ENCODE data around the gene PTX4.
A peak's percentile ranks its signal among the peaks of the same experiment; 100 is the strongest.

The PTX4 gene

GRCh38 chr16:1499756-1500464 is 11.2 kb upstream of the PTX4 start:
- no peak for DNase-seq

GRCh38 chr16:1498899-1499676 is 10.3 kb upstream of the PTX4 start:
- DNase-seq, result no peak

GRCh38 chr16:1497014-1497598 is 8.4 kb upstream of the PTX4 start:
- no peak for DNase-seq

- no peak for DNase-seq
Observed at GRCh38 chr16:1496464-1496863, 7.7 kb upstream of the PTX4 start.

GRCh38 chr16:1495889-1496262 is 7.1 kb upstream of the PTX4 start:
- no peak for DNase-seq

- DNase-seq, result no peak
Observed at GRCh38 chr16:1495211-1495888, 6.6 kb upstream of the PTX4 start.

GRCh38 chr16:1494711-1495110 is 6.0 kb upstream of the PTX4 start:
- no peak for DNase-seq

GRCh38 chr16:1494129-1494640 is 5.4 kb upstream of the PTX4 start:
- peak; percentile 29 for DNase-seq

GRCh38 chr16:1493746-1494094 is 5.0 kb upstream of the PTX4 start:
- DNase-seq, result no peak

GRCh38 chr16:1492923-1493745 is 4.4 kb upstream of the PTX4 start, which contains the start of gene TELO2:
Gene TELO2 (plus strand): TSS chr16:1493360. CDS start chr16:1494282, 922 bp downstream.
- DNase-seq, result peak; percentile 73

- no peak for DNase-seq
Observed at GRCh38 chr16:1492082-1492922, 3.6 kb upstream of the PTX4 start.

- no peak for DNase-seq
Observed at GRCh38 chr16:1491327-1491726, 2.6 kb upstream of the PTX4 start.

- no peak for DNase-seq
Observed at GRCh38 chr16:1489077-1489476, 333 bp upstream of the PTX4 start.

- DNase-seq, result no peak
Observed at GRCh38 chr16:1488054-1488601, 616 bp downstream of the PTX4 start.

- DNase-seq, result no peak
Observed at GRCh38 chr16:1487395-1488053, 1.2 kb downstream of the PTX4 start.

GRCh38 chr16:1486551-1487390 is 2.0 kb downstream of the PTX4 start:
- no peak for DNase-seq

GRCh38 chr16:1485847-1486496 is 2.8 kb downstream of the PTX4 start:
- no peak for DNase-seq

- DNase-seq, result no peak
Observed at GRCh38 chr16:1481906-1482835, 6.6 kb downstream of the PTX4 start.
